Kidney (tissue), 14 donors: ENCODE data around the gene CCNL2. TPM values are rescaled to one million over a fixed set of nuclear protein-coding genes. Genes with fewer than 3 reads are reported as not detected.
"Not testable (repeated sequence)": the region's sequence is repeated elsewhere in the genome, so short reads cannot be mapped to it uniquely, and the experiment has no call there.

Experiments
- DNase-seq, 5 donors: peaks; one replicate each; pipeline ENCODE4 v3.0.0-alpha.2; 2013 to 2020
- FAIRE-seq: peaks from 2 replicates; lab custom pipeline; 2012; peaks lifted over from hg19 to GRCh38; lab: Jason Lieb, UNC
- H3K27ac ChIP-seq, 2 donors: one replicate each; pipeline ENCODE4 v1.7.0; 2013; ENCODE audit warnings: low read depth in 2 of 2, low read length in 2 of 2, inconsistent platforms in 1 of 2
- H3K27me3 ChIP-seq: one replicate; pipeline ENCODE4 v1.7.1; 2013; ENCODE audit warnings: low read length, inconsistent platforms; ENCODE audit not compliant: control insufficient read depth, insufficient read depth
- H3K36me3 ChIP-seq, 3 donors: one replicate each; pipeline versions ENCODE4 v1.7.0 to v1.7.1; 2013; ENCODE audit warnings: low read length in 3 of 3, control low read depth in 1 of 3, inconsistent platforms in 1 of 3; ENCODE audit not compliant: insufficient read depth in 3 of 3, control insufficient read depth in 2 of 3
- H3K4me1 ChIP-seq, 3 donors: one replicate each; pipeline versions ENCODE4 v1.7.0 to v1.7.1; 2013; ENCODE audit warnings: low read length in 3 of 3, inconsistent platforms in 1 of 3, low read depth in 1 of 3; ENCODE audit not compliant: control insufficient read depth in 2 of 3, insufficient read depth in 2 of 3
- H3K4me3 ChIP-seq, 3 donors: one replicate each; pipeline versions ENCODE4 v1.7.0 to v1.8.1; 2013; ENCODE audit warnings: low read length in 3 of 3, control low read depth in 1 of 3, inconsistent platforms in 1 of 3
- H3K9ac ChIP-seq, 3 donors: one replicate each; pipeline versions ENCODE4 v1.7.0 to v1.7.1; 2013; ENCODE audit warnings: low read length in 3 of 3, control low read depth in 1 of 3, inconsistent platforms in 1 of 3
- H3K9me3 ChIP-seq, 3 donors: one replicate each; pipeline versions ENCODE4 v1.7.0 to v1.7.1; 2013; ENCODE audit warnings: low read length in 3 of 3, control low read depth in 1 of 3, inconsistent platforms in 1 of 3; ENCODE audit not compliant: control insufficient read depth in 2 of 3, insufficient read depth in 1 of 3
- intact Hi-C: fragments of 100-400 bp; cut with DNase I; formaldehyde crosslinking; loops from one replicate; pipeline ENCODE4 v1.11.1; 2022
- polyA plus RNA-seq: library from polyadenylated mRNA; stranded (reverse); fragments of 350-450 nt; fragmentation: Illumina TruSeq; extraction: RNeasy Lipid Tissue Mini Kit (QIAGEN cat#74804); gene quantifications from one replicate; pipeline ENCODE4 v1.2.3, GENCODE V29; 2014; ENCODE audit warnings: low read depth, low replicate concordance; ENCODE audit not compliant: insufficient read depth
- total RNA-seq: library from RNA; stranded (reverse); fragmentation: NEBNext Ultra II Directional; extraction: Animal tissue kit (Norgen Biotek cat#: 25700); gene quantifications from one replicate; pipeline ENCODE4 v1.2.1, GENCODE V29; 2021
- TF ChIP-seq, protein P1 (sequence below): IDR thresholded peaks from 3 replicates; pipeline ENCODE4 v1.5.1; 2012; ENCODE audit warnings: mild to moderate bottlenecking, moderate library complexity, borderline replicate concordance; ENCODE audit not compliant: insufficient read depth; ENCODE audit errors: extremely low read depth
- donor health status: control.
- donor health status: control.
- donor health status: control.
- donor health status: control.
- donor health status: control.
- donor health status: DM: yes; HTN: yes; CAD: no.
- donor health status: Normal renal cell carcinoma (clear cell type).

The CCNL2 gene
- total and polyA plus RNA-seq, 2 donors from 2014 or later, result 72.0 to 199 TPM

DNA sequence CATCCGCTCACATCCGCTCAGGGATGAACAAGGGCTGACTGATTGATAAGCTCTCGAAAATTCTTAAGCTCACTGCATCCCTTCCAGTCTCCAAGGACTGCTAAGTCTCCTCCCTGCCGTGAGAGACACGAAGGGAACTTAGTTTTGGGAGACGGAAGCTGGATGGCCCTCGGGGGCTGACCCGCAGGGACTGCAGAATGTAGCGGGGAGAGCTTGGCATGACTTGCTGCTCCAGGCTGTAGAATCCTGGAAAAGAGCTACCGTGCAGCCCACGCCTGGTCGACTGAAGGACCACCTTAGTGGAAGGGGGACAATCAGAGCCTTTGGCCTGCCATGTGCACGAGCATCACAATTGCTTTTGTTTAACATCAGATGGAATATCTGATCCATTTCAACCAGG, 16.6 kb upstream of the CCNL2 start:
- FAIRE-seq, result no peak
- peak in 1 of 5 donors; percentile 54 for DNase-seq
- intact Hi-C loops, result no loop called here
- Histone ChIP-seq H3K36me3 (no peaks in the 10 kb centered on the region), H3K27me3 (no peaks in the 10 kb centered on the region), H3K4me1 (peaks cover 0 to 6% (median 0%) of the 10 kb centered on the region in 3 donors), H3K9me3 (no peaks in the 10 kb centered on the region), H3K9ac (no peak overlapping the region), H3K27ac (no peak overlapping the region), H3K4me3 (no peak overlapping the region)
- TF ChIP-seq, protein P1, sequence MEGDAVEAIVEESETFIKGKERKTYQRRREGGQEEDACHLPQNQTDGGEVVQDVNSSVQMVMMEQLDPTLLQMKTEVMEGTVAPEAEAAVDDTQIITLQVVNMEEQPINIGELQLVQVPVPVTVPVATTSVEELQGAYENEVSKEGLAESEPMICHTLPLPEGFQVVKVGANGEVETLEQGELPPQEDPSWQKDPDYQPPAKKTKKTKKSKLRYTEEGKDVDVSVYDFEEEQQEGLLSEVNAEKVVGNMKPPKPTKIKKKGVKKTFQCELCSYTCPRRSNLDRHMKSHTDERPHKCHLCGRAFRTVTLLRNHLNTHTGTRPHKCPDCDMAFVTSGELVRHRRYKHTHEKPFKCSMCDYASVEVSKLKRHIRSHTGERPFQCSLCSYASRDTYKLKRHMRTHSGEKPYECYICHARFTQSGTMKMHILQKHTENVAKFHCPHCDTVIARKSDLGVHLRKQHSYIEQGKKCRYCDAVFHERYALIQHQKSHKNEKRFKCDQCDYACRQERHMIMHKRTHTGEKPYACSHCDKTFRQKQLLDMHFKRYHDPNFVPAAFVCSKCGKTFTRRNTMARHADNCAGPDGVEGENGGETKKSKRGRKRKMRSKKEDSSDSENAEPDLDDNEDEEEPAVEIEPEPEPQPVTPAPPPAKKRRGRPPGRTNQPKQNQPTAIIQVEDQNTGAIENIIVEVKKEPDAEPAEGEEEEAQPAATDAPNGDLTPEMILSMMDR, result no peak

DNA sequence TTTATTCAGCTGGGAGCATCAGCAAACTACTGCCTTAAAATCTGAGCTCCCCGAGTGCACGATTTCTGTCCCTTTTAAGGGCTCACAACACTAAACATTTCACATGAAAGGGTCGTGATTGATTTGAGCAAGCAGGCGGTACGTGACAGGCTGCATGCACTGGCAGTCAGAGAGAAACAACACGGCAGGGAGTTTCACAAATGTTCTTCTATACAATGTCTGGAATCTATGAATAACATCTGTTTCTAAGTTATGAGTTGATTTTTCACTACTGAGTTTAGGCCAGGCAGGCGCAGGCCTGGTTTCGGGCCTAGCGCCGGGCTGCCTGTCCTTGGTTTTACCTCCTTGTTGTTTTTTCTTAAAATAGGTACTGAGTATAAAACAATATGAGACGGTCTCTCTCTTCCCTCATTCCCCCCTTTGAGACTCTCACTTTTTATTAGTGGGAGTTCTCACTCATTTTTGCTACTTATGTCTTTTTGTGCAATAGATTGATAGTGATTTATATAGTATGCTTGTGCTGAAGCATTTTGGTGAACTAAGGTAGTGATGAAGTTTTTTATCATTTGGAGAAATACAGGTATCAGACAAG, 13.3 kb upstream of the CCNL2 start:
- DNase-seq, result peak in 1 of 5 donors; percentile 5
- H3K9ac ChIP-seq, result not testable (repeated sequence)

DNA sequence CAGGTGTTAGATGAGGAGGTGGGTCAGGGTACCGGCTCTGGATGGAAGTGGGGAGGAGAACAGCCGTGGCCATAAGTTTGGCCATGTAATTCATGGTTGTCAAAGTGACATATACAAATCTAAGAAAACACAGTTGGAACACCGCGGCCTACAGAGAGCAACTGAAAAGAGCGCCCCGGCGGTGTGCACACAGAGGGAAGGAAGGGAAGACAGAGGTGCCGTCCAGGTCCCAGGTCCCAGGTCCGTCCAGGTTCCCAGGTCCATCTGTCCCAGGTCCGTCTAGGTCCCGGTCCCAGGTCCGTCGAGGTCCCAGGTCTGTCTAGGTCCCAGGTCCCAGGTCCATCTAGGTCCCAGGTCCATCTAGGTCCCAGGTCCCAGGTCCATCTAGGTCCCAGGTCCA, 12.5 kb upstream of the CCNL2 start:
- H3K27me3 ChIP-seq, result no peaks in the 10 kb centered on the region
- intact Hi-C loops, result no loop called here
- no peak overlapping the region for H3K27ac ChIP-seq
- peaks cover 0 to 5% (median 0%) of the 10 kb centered on the region in 3 donors for H3K4me1 ChIP-seq
- no peak overlapping the region for H3K4me3 ChIP-seq
- TF ChIP-seq, protein P1, result no peak
- FAIRE-seq, result no peak
- H3K36me3 ChIP-seq, result no peaks in the 10 kb centered on the region
- no peaks in the 10 kb centered on the region for H3K9me3 ChIP-seq
- H3K9ac ChIP-seq, result no peak overlapping the region
- peak in 1 of 5 donors; percentile 57 for DNase-seq

More for the DNA sequence above, 13.3 kb upstream of the CCNL2 start:
- H3K4me3 ChIP-seq, H3K27me3 ChIP-seq, H3K9me3 ChIP-seq, H3K4me1 ChIP-seq, H3K27ac ChIP-seq, FAIRE-seq, intact Hi-C loops, H3K36me3 ChIP-seq: not testable (repeated sequence)

DNA sequence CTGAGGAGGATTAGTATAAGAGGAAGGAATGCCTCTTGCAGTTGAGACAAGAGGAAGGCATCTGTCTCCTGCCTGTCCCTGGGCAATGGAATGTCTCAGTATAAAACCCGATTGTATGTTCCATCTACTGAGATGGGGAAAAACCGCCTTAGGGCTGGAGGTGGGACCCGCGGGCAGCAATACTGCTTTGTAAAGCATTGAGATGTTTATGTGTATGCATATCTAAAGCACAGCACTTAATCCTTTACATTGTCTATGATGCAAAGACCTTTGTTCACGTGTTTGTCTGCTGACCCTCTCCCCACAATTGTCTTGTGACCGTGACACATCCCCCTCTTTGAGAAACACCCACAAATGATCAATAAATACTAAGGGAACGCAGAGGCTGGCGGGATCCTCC, 11.1 kb upstream of the CCNL2 start:
- H3K36me3 ChIP-seq, H3K4me3 ChIP-seq, DNase-seq, H3K27ac ChIP-seq, H3K9ac ChIP-seq, H3K27me3 ChIP-seq, H3K9me3 ChIP-seq, FAIRE-seq, intact Hi-C loops: not testable (repeated sequence)
- H3K4me1 ChIP-seq, result peaks cover 0 to 15% (median 0%) of the 10 kb centered on the region in 3 donors
